K562 (cell line): ENCODE measurements around the gene DEGS1. TPM values are rescaled to one million over a fixed set of nuclear protein-coding genes. Genes with fewer than 3 reads are reported as not detected.

ENCODE experiments used
- BRD4 ChIP-seq: fragments of 200-600 bp; sonication (generic); IDR thresholded peaks from 2 replicates; pipeline ENCODE4 v1.6.1; 2017; ENCODE audit warnings: inconsistent platforms
- LCOR ChIP-seq: sonication (generic); formaldehyde crosslinking; IDR thresholded peaks from 2 replicates; pipeline ENCODE4 v1.8.0; 2022; ENCODE audit warnings: mild to moderate bottlenecking, missing genetic modification reagents
- ZNF407 ChIP-seq: fragments of 450-650 bp; IDR thresholded peaks from 2 replicates; pipeline ENCODE4 v1.6.1; 2016; ENCODE audit warnings: low read depth
- ZNF785 ChIP-seq: fragments of 250-450 bp; sonication (Bioruptor Pico); IDR thresholded peaks from 2 replicates; pipeline ENCODE4 v1.4.0; 2020; ENCODE audit warnings: mild to moderate bottlenecking
- polyA plus RNA-seq, 8 experiments: library from polyadenylated mRNA; depleted of rRNA in 4 of 8; stranded (reverse) in 5 of 8; unstranded in 3 of 8; fragments of >200 nt; fragmentation: Nextera tagmentation in 2 of 8; fragmentation: Illumina TruSeq in 1 of 8; extraction: Ambion mirVana in 2 of 8; extraction: Trizol in 1 of 8; gene quantifications; 2 replicates each; pipeline versions ENCODE4 v1.2.1 to v1.2.3, GENCODE V29; 2011 to 2014; ENCODE audit warnings: inconsistent platforms in 1 of 8, missing spikeins in 1 of 8
- total RNA-seq, 7 experiments: library from RNA; depleted of rRNA in 6 of 7; stranded (reverse); fragments of >200 nt in 6 of 7; fragmentation: Illumina TruSeq in 2 of 7; extraction: Trizol in 2 of 7; gene quantifications; 2 replicates each; pipeline versions ENCODE4 v1.2.1 to v1.2.3, GENCODE V29; 2011 to 2021; ENCODE audit warnings: low replicate concordance in 1 of 7
- TF ChIP-seq, protein P1 (sequence below): fragments of 250-450 bp; sonication (Bioruptor Pico); IDR thresholded peaks from 2 replicates; pipeline ENCODE4 v1.4.0; 2020; ENCODE audit warnings: mild to moderate bottlenecking, moderate library complexity
- TF ChIP-seq, protein P2 (sequence below): fragments of 250-450 bp; sonication (Bioruptor Pico); IDR thresholded peaks from 2 replicates; pipeline ENCODE4 v1.8.0; 2021; ENCODE audit warnings: moderate library complexity, mild to moderate bottlenecking, inconsistent platforms

DEGS1 gene
- total and polyA plus RNA-seq, 9 of the 15 experiments (the other 6 are each of a cell fraction or from before 2014, with no cell fraction given), result 12.3 to 95.0 (median 38.8) TPM

DNA sequence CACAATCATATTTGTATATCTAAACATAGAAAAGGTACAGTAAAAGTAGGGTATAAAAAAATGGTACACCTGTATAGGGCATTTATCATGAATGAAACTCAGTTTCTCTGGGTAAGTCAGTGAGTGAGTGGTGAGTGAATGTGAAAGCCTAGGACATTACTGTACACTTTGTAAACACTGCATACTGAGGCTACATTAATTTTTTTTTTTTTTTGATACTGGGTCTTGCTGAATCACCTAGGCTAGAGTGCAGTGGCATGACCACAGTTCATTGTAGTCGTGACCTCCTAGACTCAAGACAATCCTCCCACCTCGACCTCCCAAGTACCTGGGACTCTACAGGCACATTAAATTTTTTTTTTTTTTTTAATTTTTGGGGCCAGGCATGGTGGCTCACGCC lies 41.3 kb upstream of the DEGS1 start (continued):
- TF ChIP-seq, protein P1, sequence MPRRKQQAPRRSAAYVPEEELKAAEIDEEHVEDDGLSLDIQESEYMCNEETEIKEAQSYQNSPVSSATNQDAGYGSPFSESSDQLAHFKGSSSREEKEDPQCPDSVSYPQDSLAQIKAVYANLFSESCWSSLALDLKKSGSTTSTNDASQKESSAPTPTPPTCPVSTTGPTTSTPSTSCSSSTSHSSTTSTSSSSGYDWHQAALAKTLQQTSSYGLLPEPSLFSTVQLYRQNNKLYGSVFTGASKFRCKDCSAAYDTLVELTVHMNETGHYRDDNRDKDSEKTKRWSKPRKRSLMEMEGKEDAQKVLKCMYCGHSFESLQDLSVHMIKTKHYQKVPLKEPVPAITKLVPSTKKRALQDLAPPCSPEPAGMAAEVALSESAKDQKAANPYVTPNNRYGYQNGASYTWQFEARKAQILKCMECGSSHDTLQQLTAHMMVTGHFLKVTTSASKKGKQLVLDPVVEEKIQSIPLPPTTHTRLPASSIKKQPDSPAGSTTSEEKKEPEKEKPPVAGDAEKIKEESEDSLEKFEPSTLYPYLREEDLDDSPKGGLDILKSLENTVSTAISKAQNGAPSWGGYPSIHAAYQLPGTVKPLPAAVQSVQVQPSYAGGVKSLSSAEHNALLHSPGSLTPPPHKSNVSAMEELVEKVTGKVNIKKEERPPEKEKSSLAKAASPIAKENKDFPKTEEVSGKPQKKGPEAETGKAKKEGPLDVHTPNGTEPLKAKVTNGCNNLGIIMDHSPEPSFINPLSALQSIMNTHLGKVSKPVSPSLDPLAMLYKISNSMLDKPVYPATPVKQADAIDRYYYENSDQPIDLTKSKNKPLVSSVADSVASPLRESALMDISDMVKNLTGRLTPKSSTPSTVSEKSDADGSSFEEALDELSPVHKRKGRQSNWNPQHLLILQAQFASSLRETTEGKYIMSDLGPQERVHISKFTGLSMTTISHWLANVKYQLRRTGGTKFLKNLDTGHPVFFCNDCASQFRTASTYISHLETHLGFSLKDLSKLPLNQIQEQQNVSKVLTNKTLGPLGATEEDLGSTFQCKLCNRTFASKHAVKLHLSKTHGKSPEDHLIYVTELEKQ (CRISPR knock-in tag), result no peak
- TF ChIP-seq, protein P2, sequence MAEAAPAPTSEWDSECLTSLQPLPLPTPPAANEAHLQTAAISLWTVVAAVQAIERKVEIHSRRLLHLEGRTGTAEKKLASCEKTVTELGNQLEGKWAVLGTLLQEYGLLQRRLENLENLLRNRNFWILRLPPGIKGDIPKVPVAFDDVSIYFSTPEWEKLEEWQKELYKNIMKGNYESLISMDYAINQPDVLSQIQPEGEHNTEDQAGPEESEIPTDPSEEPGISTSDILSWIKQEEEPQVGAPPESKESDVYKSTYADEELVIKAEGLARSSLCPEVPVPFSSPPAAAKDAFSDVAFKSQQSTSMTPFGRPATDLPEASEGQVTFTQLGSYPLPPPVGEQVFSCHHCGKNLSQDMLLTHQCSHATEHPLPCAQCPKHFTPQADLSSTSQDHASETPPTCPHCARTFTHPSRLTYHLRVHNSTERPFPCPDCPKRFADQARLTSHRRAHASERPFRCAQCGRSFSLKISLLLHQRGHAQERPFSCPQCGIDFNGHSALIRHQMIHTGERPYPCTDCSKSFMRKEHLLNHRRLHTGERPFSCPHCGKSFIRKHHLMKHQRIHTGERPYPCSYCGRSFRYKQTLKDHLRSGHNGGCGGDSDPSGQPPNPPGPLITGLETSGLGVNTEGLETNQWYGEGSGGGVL (CRISPR knock-in tag), result no peak
- no peak for TF ChIP-seq ZNF407
- TF ChIP-seq LCOR (CRISPR knock-in tag), result no peak
- no peak for TF ChIP-seq BRD4
- no peak for TF ChIP-seq ZNF785
